ENCODE results near the gene INVS.
"Not testable (repeated sequence)": the region's sequence is repeated elsewhere in the genome, so short reads cannot be mapped to it uniquely, and the experiment has no call there.

INVS gene

DNA sequence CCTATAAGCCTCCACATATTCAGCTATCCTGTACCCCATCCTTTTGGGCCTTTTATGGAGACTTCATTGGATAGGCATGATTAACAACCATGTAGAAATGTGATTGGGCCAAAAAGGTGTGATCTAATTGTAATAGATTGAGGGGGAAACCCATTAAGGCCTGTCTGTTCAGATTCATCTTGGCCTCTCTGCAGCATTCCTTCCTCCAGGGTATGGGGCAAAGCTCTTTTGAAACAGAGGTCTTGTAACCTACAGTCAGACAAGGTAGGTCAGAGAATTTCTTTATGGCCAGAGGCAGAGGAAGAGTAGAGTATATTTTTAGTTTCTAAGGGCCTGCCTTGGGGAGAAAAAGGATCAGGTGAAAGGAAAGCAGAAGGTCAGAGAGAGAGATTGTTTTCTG lies 98.5 kb downstream of the INVS start:
- no peak for DNase-seq (ENCODE audit: low read depth in 2 of 2)

DNA sequence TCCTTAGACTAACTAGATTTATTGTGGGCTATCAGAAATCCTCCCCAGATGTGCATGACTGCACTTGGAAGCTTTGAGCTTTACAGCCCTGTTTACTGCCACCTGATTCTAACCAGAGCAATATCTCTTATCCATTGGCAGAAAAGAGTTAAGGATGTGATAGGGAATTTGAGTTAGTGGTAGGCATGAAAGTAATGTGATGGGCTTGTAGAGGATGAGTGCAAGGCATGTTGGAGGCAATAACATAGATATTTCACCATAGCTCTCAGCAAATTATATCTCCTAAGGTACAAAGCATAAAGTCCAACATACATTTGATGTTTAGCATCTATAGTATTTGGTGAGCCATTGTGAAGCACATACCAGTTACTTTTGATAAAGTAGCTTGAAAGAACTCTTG lies 103.8 kb downstream of the INVS start:
- no peak for DNase-seq (ENCODE audit: low read depth in 2 of 2)

DNA sequence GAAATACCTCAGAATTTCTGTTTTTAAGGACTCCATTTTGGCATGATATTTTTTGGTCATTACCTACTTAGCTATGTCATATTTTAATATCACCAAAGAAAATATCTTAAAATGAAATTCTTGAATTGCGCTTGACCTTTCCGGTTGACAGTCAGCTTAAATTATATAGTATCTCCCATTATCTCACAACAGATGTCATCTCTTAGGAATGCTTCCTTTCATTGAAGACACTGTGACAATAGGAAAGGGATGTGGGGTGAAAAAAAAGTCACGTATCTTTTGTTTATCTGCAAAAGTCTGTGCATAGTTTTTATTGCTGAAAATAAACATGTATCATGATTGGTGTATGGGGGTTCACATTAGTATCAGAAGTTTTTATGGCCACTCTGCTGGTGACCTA lies 105.8 kb downstream of the INVS start:
- DNase-seq (ENCODE audit: low read depth in 2 of 2) = no peak

- no peak for DNase-seq (ENCODE audit: low read depth in 2 of 2)
Observed at GRCh38 chr9:100206899-100207298, 107.9 kb downstream of the INVS start.

DNA sequence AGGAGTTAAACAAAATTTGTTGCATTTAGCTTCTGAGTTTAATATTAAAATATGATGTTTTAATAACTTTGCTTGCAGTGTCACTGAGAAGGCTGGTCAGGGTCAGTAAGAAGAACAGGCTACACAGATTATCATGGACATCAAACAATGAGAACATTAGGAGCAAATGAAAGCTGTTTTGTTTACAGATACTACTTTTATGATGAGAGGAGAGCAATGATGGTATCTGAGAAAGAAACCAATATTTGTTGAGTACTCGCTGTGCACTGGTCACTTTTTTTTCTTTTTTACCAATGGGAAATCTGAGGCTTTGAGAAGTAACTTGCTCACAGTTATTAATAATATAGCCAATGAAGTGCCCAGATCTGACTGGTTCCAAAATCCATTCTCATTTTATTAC lies 109.6 kb downstream of the INVS start:
- no peak for DNase-seq (ENCODE audit: low read depth in 2 of 2)

DNA sequence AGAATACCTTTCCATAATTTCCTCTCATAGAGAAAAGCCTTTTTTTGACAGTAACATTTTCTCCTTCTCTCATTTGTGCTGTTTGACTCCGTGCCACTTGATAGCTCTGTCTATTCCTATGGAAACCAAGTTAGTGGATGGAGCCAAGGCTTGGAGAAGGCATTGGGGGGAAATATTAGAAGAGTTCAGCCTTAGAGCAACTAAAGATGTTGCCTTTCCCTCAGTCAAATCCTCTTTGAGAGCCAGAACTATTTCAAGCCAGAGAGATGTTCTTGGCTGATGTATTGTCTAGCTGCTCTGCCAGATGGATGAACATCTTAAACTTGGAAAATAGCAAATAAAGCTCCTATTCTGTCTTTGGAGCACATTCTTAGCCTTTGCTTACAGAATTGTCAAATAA lies 112.4 kb downstream of the INVS start:
- DNase-seq (ENCODE audit: low read depth in 2 of 2) = no peak

- DNase-seq (ENCODE audit: low read depth in 2 of 2) = no peak
Observed at GRCh38 chr9:100213730-100214477, 114.9 kb downstream of the INVS start.

DNA sequence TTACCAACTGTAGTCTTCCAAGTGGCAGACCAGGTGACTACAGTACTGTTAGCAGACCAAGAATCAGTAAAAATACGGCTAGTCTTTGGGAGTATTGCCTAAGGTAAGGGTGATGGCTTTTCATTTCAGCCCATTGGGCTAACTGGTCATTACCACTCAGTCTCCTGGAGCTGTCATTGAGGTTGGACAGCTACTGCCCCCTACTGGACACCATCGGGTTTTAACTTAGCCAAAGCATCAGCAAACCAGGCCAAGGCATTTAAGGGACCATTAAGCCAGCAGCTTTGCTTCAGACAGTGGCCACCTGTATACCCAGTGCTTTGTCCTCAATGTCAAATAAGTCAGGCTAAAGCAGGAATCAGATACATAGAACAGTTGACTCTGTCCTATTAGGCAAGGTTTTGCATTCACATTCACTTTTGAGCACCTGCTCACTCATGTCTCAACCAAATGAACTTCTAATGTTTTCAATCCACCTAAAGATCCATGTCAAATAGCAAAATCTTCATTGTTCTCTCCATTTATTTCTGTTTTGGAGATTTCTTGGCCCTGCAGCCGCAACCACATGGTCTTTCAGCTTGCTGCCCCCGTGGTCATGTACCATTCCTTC lies 117.2 kb downstream of the INVS start:
- peak; percentile 3 to 34 for DNase-seq (ENCODE audit: low read depth in 2 of 2)

- no peak for DNase-seq (ENCODE audit: low read depth in 2 of 2)
Observed at GRCh38 chr9:100217536-100217935, 118.5 kb downstream of the INVS start.

GRCh38 chr9:100219347-100219746 lies 120.3 kb downstream of the INVS start:
- no peak for DNase-seq (ENCODE audit: low read depth in 2 of 2)

DNA sequence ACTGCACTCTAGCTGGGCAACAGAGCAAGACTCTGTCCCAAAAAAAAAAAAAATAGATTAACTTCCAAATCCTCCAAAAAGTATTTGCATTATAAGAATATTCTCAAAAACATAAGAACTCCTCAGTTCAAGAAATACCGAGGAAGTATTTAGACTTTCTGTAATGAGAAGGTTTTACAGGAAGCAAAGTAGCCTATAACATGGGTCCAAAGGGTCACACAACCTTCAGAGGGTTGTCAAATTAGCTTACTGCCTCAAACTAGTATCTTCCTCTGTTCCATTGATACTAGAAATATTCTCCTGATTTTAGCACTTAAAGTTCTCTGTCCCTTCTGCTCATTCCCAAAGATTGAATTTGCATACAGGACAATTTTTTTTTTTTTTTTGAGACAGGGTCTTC lies 121.9 kb downstream of the INVS start:
- no peak for DNase-seq (ENCODE audit: low read depth in 2 of 2)

DNA sequence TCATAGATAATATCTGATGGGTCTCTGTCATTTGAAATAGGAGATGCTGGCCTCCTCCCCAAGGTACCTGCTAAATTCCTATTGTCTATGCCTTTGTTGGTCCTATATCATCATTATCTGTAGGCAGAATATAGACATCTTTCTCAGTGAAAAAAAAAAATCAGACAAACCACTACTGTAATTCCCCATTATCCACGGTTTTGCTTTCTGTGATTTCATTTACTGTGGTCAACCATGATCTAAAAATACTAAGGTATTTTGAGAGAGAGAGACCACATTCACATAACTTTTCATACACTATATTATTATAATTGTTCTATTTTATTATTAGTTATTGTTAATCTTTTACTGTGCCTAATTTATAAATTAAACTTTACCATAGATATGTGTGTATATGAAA lies 122.5 kb downstream of the INVS start:
- no peak for DNase-seq (ENCODE audit: low read depth in 2 of 2)

GRCh38 chr9:100222674-100223073 lies 123.6 kb downstream of the INVS start:
- DNase-seq (ENCODE audit: low read depth in 2 of 2) = no peak

- DNase-seq (ENCODE audit: low read depth in 2 of 2) = no peak
Observed at GRCh38 chr9:100227636-100228035, 128.6 kb downstream of the INVS start.

DNA sequence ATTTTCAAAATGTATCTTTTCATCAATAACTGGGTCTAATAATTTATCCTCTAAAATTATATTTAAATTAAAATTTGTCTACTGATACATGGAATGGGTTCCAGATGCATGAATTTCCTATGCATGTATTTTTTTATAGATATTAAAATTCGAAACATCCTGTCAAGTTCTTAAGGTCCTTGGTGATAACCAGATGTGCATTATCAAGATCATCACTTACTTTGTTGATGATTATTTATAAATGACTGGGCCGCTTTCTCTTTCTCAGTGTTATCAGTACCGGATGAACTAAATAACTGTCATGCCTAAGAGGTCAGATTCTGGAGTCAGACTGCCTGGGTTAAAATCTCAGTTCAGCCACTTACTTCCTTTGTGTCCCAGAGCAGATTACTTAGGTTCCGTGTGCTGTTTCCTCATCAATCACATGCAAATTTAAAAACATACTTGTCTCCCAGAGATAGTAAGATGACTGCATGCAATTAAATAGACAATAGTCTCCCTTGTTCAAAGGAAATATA lies 129.4 kb downstream of the INVS start:
- no peak for DNase-seq (ENCODE audit: low read depth in 2 of 2)

GRCh38 chr9:100229136-100229535 lies 130.1 kb downstream of the INVS start:
- no peak for DNase-seq (ENCODE audit: low read depth in 2 of 2)

DNA sequence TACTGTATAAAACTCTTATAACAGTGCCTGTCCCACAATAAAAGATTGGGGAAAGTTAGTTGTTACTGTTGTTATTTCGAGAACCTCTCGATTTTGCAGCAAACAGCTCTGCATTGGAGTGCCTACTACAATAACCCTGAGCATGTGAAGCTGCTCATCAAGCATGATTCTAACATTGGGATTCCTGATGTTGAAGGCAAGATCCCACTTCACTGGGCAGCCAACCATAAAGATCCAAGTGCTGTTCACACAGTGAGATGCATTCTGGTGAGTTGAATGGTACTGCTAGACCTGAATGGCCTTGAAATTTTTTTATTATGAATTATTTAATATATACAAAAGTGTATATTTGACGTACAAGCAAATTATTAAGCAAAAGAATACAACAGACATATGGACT lies 130.5 kb downstream of the INVS start:
- no peak for DNase-seq (ENCODE audit: low read depth in 2 of 2)

GRCh38 chr9:100236986-100237385 lies 137.9 kb downstream of the INVS start:
- not testable (repeated sequence) for DNase-seq (ENCODE audit: low read depth in 2 of 2)

- DNase-seq (ENCODE audit: low read depth in 2 of 2) = no peak
Observed at GRCh38 chr9:100240512-100240911, 141.5 kb downstream of the INVS start.

- DNase-seq (ENCODE audit: low read depth in 2 of 2) = no peak
Observed at GRCh38 chr9:100267211-100267610, 168.2 kb downstream of the INVS start.

GRCh38 chr9:100268271-100268670 lies 169.2 kb downstream of the INVS start:
- DNase-seq (ENCODE audit: low read depth in 2 of 2) = no peak

DNA sequence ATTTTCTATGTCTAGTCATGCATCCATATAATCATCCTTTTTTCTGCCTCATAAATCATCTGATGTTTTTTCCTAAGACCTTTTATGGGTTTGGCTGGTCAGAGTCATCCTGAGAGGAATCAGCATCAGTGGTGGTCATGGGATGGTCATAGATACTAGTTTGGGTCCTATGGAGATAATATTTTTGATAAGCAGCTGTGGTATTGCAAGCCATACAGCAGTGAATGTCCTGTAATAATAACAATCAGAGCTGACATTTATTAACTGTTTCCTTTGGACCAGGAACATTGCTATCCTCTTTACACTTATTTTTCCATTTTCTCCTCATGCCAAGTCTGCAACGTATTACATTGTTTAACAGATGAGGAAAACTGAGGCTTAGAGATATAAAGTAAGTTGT lies 170.6 kb downstream of the INVS start:
- no peak for DNase-seq (ENCODE audit: low read depth in 2 of 2)

DNA sequence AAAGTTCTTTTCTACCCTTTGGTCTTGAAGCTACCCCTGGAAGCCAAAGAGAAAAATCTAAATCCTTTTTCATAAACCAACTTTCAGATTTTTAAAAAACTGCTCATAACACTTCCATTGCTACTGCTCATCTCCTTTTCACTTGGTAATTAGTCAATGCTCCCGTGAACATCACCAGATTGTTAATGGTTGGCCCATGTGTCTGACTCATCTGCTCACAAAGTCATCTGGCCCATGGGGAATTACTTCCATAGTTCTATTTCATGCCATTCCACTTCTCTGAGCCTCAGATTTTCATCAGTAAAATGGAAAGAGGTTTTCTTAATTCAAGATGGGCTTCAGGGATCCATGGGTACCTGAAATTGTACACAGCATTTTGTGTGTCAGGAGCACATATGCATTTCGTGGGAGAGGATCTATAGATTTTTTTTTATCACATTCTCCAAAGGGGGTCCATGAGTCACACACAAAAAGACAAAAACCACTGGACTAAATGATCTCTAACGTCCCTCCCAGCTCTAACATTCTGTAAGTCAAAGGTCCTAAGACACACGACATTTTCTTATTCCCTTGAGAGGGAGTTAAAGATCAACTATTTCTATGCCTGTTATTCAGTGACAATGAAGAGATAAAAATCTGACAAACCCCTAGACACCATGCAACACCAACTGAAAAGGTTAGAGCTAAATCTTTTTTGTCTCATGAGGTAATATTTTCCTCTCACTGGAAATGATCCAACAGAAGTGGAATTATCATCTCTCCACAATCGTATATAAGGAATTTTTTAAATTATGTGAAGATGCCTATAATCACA lies 178.3 kb downstream of the INVS start:
- no peak for DNase-seq (ENCODE audit: low read depth in 2 of 2)

Measured in stimulated activated CD8-positive, alpha-beta memory T cell treated with anti-CD3 and anti-CD28 coated beads, Interleukin-15, amount 100 ng/mL, for 4 hours (primary cell).